Measurements from ENCODE around the gene ERICH3.

The ERICH3 gene

DNA sequence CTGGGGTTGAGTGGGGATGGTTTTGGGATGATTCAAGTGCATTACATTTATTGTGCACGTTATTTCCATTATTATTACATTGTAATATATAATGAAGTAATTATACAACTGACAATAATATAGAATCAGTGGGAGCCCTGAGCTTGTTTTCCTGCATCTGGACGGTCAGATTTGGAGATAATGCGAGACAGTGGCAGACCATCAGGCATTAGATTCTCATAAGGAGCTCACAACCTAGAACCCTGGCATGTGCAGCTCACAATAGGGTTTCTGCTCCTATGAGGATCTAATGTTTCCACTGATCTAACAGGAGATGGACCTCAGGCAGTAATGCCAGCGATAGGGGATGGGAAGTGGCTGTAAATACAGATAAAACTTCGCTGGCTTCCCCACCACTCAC, 83.3 kb downstream of the ERICH3 start:
- no peak for DNase-seq

DNA sequence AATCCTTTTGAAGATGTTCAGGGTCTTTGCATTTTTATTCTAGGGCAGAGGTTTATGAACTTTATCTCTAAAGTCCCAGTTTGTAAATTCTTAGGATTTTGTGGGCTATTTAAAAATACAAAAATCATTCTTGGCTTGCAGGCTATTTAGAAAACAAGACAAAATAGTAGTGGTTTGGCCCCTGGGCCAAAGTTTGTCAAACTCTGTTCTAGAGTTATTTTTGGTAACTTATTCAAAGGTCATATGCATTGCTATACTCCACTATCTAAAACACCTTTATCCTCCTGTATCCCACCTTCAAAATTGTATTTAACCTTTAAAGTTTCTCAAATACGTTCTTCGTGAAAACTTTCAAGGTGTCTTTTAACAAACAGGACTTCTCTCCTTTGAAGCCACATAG, 85.7 kb downstream of the ERICH3 start:
- DNase-seq, result no peak

DNA sequence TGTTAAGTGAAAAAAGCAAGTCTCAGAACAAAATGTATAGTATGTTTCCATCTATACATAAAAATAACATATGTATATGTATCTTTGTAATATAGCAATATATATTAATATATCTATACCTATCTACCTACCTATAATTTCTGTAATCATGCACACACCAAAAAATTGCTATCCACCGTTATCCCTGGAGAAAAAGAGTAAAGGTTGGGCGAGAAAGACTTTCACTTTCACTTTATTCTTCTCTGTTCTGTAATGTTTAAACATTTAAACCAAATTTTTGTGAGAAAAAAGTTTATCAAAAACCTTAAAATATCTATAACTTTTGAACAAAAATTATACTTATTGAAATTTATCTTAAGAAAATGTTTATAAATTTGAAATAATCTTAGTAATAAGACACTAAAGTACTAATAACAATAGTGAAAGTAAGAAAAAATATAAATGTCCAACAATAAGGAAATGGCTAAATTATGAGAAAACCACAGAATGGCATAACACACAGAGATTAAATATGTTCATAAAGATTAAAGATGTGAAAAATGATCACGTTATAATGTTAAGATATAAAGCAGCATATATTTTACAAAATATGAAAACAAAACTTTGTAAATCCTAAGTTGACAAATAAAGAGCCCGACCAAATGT, 87.2 kb downstream of the ERICH3 start:
- no peak for DNase-seq

DNA sequence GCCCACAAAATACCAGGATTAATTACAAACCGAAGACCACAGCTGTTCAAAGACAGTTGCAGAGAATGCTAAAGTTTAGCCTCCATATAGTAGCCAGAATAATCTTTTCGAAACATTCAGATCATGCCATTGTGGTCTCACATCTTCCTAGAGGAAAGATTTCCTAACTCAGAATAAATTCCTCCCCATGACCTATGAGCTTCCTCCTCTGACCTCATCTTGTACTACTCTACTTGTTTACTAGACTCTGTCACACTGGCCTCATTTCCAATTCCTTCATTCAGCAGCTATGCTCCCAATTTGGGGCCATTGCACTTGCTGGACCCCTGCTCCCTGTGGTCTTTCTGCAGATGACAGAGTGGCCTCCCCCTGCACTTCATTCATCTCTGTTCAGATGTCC, 89.4 kb downstream of the ERICH3 start:
- no peak for DNase-seq

DNA sequence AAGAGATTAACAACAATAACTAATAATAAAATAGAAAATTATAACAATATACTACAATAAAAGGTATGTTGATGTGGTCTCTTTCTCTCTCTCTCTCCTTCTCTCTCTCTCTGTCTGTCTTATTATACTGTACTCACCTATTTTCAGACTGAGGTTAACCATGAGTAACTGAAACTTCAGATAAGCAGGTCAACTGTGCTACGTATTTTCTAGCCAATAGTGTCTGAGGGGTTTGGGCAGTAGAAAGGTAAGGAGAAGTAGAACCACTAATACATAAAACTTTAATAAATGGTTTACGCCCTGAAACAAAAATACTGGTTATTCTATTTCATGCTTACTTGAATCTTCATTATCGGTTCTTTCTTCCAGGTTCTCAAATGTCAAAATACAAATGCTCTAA, 90.2 kb downstream of the ERICH3 start:
- DNase-seq, result no peak

DNA sequence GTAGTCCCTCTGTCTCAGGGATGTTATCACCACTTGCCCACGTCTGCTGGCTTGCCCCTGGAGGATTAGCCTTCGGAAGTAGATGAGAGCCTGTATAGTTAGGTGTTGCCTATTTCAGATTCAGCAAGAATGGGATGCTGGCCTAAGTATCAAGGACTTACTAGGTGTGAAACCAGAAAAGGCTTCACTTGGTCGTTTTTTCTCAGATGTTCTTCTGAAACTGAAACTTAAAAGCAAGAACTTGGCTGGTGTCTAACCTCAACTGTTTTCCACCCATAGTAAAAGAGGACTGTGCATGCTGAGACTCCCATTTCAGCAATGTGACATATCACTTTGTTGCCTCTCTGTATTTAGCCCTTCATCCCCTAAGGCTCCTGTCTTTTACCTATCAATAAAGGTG, 94.2 kb downstream of the ERICH3 start:
- DNase-seq, result no peak

DNA sequence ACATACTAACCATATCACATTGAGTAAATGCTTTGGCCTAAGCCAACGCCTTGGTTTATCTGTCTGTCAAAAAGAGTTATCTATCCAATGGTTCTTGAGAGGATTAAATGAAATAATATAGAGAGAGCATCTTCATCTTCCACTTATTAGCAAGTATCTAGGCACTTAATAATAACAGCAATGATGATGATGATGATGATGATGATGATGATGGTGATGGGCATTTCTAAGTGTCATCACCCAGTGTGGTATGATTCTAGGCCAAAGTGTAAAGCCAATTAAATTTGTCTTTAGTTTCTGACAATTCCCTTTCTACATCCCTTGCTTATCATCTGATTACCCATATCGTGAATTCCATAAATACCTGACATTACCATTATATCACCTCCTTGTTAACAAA, 95.5 kb downstream of the ERICH3 start:
- no peak for DNase-seq

DNA sequence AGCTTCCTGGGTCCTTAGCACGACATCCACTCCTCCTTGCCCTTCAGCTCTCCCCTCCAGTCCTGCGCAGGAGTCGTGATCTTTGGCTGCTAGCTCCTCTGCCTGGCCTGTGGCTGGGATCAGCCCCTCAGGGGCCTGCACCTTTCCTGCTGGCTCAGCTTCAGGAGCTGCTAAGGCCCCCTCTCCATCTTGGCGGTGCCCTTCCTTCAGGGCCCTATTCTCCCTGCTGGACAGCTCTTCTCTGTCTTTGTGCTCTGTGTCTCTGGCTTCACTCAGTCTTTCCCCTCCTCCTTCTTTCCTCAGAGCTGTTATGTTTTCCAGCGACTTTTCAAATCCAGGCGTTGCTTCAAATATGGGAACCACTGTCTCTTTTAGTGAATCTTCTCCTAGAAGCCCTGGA, 101.7 kb downstream of the ERICH3 start:
- no peak for DNase-seq

DNA sequence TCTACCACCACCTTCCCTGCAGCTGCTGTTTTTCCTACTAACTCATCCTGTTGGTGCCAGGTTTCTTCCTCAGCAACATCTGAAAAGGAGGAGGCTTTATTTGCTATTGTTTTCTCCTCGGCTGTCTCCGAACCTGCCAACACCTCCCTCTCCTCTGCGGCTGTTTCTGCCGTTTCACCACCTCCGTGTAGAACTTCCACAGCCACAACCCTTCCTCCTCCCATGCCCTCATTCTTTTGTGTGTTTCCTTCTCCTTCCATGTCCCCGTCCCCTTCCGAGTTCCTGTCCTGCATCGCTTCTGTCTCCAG, 102.1 kb downstream of the ERICH3 start:
- no peak for DNase-seq

DNA sequence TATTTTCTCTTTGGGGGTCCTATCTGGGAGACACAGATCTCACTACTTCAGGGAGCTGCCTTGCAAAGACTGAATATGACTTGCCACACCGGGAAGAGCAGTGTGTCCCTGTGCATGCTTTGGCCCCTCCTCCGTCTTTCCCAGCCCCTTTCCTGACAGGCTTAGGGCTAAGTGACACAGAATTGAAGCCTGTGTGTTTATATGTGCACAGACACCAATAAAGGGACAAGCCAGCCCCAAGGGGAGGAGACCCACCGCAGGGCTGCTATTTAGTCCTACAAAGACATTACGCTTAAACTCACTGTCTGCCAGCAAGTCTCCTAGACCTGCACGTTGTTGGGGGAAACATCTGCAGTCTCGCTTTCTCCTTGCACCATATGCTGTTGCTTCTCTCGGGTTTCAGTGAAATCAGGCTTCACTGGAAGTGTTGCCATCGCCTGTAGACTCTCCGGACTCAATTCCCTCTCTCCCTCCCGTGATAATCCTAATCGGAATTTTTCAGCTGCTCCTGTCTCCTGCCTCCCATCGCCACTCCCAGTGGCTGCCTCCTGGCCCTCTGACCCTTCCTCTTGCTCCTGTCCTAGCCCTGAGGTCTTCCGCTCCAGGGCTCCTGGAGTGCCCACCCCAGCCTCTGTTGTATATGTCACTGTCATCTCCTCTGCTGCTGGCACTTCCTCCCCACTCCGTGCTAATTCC, 102.6 kb downstream of the ERICH3 start:
- no peak for DNase-seq

DNA sequence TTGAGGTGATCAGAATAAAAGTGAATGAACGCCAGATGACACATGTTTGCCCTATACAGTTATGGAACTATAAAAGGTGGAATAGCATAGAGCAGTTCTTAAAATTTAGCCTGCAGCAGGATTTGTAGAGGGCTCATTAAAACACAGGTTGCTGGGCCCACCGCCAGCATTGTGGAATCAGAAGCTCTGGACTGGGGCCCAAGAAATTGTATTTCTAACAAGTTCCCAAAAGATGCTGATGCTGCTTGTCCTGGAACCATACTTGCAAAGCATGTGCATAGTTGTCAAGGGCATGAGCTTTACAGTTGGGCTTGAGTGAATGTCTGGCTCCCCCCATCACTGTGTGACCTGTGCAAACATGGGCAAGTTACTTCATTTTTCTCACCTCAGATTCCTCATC, 123.7 kb downstream of the ERICH3 start:
- DNase-seq, result no peak

DNA sequence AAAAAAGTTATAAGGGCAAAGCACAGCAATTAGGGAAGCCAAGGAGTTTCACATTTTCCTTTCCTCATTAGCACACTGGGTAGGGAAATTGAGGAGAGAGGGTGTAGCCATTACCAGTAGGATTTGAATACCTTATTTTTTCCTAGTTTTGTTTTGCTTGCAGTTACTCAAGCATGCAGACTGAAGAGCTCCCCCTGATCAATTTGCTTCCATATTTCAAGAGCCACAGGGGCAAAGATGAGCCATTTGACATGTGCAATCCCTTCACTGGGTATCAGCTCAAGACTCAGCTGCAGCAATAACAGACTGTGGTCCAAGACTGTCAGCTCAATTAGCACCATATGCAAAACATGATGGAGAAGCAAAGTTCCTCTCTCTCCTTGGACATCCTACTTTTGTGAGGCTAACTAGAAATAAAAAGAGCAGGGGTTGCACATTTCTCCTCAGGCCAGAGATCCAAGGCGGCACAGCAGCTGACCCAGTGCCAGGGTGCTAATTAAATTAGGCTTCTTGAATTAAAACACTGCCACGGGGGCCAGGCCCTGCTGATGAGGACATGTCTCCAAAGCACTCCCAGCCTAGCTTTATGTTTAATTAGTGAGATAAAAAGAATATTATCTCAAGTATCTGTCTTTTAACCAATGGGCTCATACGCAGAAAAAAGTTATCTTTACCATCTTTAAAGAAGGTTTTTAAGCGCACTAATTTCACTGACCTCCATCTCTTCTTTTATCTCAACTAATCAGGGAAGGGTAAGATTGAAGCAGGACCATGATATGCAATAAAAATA, 124.4 kb downstream of the ERICH3 start:
- DNase-seq, result no peak

DNA sequence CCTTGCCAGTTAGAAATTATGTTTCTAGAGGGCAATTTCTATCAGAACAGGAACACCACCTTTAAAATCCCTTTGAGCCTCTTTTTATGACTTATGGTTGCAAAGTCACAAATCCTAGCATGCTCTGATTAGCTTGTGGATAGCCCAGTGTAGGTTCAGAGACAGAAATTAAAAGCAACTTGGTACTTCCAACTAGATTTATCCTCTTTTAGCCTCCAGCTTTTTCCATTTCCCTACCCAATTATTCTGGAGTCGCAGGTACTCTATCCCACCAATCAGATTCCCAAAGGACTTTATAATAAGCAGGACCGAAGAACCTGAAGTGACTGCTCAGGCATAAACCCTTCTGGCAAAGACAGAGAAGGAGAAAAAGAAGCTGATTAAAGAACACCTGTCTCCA, 127.8 kb downstream of the ERICH3 start:
- no peak for DNase-seq

DNA sequence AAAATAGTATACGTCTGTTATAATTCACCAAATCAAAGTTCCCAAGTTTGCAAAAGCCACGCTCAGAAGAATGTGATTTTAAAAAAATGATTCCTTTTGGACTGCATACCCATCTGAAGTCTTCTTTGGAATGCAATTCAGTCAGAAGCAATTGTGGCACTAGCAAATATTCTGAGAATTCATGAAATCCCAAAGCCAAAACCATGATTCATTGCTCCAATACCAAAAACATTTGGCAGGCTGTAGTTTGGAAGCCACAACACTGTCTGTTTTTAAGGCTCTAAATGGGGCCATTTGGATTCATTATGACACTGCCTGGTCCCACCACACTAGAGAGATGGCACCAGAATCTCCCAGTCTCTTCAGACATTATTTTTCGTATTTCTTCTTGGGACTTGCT, 139.4 kb downstream of the ERICH3 start:
- no peak for DNase-seq

DNA sequence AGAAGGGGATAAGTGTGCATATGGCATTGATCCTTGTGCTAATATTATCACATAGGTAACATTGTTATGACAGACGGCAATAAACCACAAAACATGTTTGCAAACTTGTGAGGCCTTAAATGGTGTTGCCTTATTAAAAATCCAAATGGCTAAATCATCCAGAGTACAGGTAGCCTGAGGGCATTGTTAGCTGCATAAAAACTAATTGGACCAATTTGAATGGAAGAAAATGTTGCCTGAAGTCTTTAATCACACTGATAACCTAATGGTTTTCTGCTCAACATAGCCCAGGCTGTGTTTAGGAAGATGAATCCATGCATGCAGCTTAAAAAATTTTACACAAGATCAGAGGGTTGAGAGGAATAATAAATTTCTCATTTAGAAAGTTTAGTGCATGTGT, 141.8 kb downstream of the ERICH3 start:
- no peak for DNase-seq

DNA sequence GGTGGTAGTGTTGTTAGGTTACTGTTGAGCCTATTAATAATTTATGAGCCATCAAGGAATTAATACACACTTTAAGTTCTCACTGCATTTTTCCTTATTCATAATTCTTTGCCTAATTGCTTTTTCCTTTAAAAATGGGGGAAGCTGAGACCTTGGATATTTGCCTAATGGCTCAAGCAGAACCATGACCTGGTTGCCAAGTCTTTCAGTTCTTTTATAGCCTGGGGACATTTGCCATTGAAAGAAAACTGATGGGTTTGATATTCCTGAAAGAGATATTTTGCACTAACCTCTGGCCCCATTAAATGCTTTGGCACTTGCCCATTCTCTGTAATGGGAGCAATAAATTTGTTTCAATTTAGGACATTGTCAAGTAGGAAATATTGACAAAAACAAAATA, 142.7 kb downstream of the ERICH3 start:
- DNase-seq, result no peak

DNA sequence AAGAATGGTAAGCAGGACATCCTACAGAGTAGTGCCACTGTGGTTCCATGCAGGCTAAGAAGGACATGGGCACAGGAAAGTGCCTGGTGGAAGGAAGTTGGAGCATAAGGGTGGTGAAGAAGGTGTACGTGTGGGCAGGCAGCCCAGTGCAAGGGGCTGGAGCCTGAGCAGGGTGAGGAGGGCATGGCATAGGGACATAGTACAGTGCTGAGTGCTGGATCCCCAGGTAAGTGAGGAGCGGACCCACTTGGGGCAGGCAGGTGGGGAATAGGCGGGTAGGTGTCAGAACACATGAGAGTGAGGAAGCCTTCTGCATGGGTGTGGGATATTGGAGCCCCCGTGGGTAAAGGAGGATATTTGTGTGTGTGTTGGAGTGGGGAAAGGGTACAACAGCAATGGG, 145.5 kb downstream of the ERICH3 start:
- no peak for DNase-seq

DNA sequence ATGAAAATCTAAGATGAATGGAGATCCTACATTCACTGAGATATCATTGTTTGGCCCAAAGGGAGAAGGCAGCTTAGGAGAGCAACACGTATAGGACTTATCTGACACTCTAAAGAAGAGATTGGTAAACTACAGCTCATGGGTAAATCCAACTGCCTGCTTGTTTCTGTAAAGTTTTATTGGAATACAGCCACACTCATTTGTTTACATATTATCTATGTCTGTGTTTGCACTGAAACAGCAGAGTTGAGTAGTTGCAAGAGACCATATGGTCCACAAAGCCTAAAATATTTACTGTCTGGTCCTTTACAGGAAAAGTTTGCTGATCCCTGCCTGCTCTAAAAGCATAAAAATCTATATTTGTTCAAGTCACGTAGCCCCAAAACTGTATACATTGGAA, 146.9 kb downstream of the ERICH3 start:
- DNase-seq, result no peak

DNA sequence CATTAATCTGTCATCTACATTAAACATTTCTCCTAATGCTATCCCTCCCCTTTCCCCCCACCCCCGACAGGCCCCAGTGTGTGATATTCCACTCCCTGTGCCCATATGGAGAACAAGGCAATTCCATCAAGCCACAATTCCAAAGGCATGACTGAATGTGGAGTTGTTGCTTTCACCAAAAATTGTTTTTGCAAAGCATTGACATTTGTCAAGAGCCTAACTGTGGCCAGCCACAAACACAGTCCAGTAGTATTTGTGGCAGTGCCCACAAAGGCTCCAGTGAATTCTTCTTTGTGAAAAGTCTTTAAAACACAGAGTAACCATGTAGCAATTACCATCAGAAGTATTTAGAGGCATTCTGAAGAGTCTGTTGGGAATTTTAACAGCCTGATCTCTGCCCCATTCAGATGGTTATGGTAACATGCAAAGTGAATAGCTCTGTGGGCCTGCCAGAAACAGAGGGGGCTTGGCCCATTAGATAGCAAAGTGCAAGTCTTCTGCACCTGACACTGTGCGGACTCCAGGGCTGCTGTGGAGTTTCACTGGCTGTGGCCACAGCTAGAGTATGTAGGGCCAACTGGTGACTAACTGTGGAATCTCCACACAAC, 149.6 kb downstream of the ERICH3 start:
- DNase-seq, result no peak

DNA sequence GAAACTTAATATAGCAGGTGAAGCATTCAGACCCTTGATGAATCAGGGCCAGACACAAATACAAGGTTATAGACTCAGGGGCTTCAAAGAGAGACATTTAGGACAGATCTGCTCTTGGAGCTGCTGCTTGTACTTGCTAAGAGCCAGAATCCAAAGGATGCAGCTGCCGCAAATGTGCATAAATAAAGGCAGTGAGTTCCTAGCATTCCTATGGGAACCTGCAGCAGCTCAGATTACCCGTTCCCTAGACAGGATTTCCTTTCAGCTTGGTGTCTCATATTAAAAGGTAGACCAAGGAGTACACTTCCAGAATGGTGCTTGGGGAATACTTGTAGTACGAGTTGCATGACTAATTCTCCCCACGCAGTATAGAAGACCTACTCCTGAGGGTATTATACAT, 151.4 kb downstream of the ERICH3 start:
- DNase-seq, result no peak
